IMR-90 (cell line): ENCODE data around the gene IGF1R. TPM values are rescaled to one million over a fixed set of nuclear protein-coding genes. Genes with fewer than 3 reads are reported as not detected.

Experiments
- ATAC-seq: fragments of 200-7000 bp; cut with Tn5 transposase; 2 replicates; pipeline ENCODE4 v1.9.1; 2020; ENCODE audit warnings: low read depth, mild to moderate bottlenecking, moderate library complexity
- BruUV-seq: library from RNA; stranded (reverse); fragments of 400-500 nt; replicated peaks from 2 replicates; lab custom pipeline; 2021; lab: Mats Ljungman, UMichigan
- CTCF ChIA-PET: fragments of 300-600 bp; formaldehyde crosslinking; extraction: SDS; loops from one replicate; lab custom pipeline; 2021; ENCODE audit warnings: antibody characterized with exemption; lab: Yijun Ruan, JAX
- POLR2A ChIA-PET: fragments of 300-600 bp; sonication (Branson Sonifier 250); formaldehyde crosslinking; loops from one replicate; lab custom pipeline; 2022; ENCODE audit warnings: antibody characterized with exemption; ENCODE audit not compliant: unreplicated experiment; lab: Charles Lee
- DNase-seq: peaks from one replicate; pipeline ENCODE4 v3.0.0; 2013
- H2AFZ ChIP-seq: replicated peaks from 2 replicates; pipeline ENCODE3; 2013; ENCODE audit warnings: low read length, mild to moderate bottlenecking; ENCODE audit not compliant: poor library complexity
- H2AK5ac ChIP-seq: 2 replicates; pipeline ENCODE4 v1.6.1; 2013; ENCODE audit warnings: low read depth, low read length, inconsistent platforms
- H2AK9ac ChIP-seq: replicated peaks from 2 replicates; pipeline ENCODE3; 2013; ENCODE audit warnings: mild to moderate bottlenecking, low read depth, low read length, moderate library complexity; ENCODE audit not compliant: poor library complexity
- H2BK120ac ChIP-seq: 2 replicates; pipeline ENCODE4 v1.6.1; 2013; ENCODE audit warnings: low read depth, low read length, inconsistent platforms
- H2BK15ac ChIP-seq: 3 replicates; pipeline ENCODE4 v1.6.1; 2013; ENCODE audit warnings: low read depth, low read length, inconsistent platforms
- H2BK20ac ChIP-seq: 2 replicates; pipeline ENCODE4 v1.6.1; 2013; ENCODE audit warnings: low read depth, mild to moderate bottlenecking, inconsistent platforms, low read length, moderate library complexity
- H2BK5ac ChIP-seq: 2 replicates; pipeline ENCODE4 v1.6.1; 2013; ENCODE audit warnings: mild to moderate bottlenecking, low read depth, low read length, inconsistent platforms; ENCODE audit not compliant: poor library complexity, severe bottlenecking
- H3K14ac ChIP-seq: replicated peaks from 2 replicates; pipeline ENCODE4 v1.6.1; 2013; ENCODE audit warnings: low read depth, low read length, inconsistent platforms
- H3K18ac ChIP-seq: 2 replicates; pipeline ENCODE4 v1.6.1; 2013; ENCODE audit warnings: low read depth, low read length, control low read depth
- H3K23ac ChIP-seq: 2 replicates; pipeline ENCODE4 v1.6.1; 2013; ENCODE audit warnings: low read depth, low read length, inconsistent platforms
- H3K27ac ChIP-seq: 2 replicates; pipeline ENCODE4 v1.5.1; 2013; ENCODE audit warnings: mild to moderate bottlenecking, control low read depth, low read length; ENCODE audit not compliant: insufficient read depth
- H3K27me3 ChIP-seq: 2 replicates; pipeline ENCODE4 v1.6.1; 2013; ENCODE audit warnings: low read length; ENCODE audit not compliant: control insufficient read depth, insufficient read depth
- H3K36me3 ChIP-seq: 2 replicates; pipeline ENCODE4 v1.6.1; 2013; ENCODE audit warnings: low read length, mixed read lengths; ENCODE audit not compliant: control insufficient read depth, insufficient read depth
- H3K4ac ChIP-seq: 2 replicates; pipeline ENCODE4 v1.6.1; 2013; ENCODE audit warnings: low read depth, low read length, inconsistent platforms
- H3K4me1 ChIP-seq: 2 replicates; pipeline ENCODE4 v1.6.1; 2013; ENCODE audit warnings: low read length, mixed read lengths; ENCODE audit not compliant: control insufficient read depth, insufficient read depth
- H3K4me2 ChIP-seq: 2 replicates; pipeline ENCODE4 v1.6.1; 2013; ENCODE audit warnings: low read depth, mild to moderate bottlenecking, control low read depth, low read length, moderate library complexity
- H3K4me3 ChIP-seq: 2 replicates; pipeline ENCODE4 v1.5.1; 2013; ENCODE audit warnings: low read depth, mild to moderate bottlenecking, control low read depth, low read length, moderate library complexity; ENCODE audit not compliant: insufficient read depth
- H3K56ac ChIP-seq: 2 replicates; pipeline ENCODE4 v1.6.1; 2013; ENCODE audit warnings: low read length, inconsistent platforms; ENCODE audit not compliant: insufficient read depth; ENCODE audit errors: extremely low read depth
- H3K79me1 ChIP-seq, 2 experiments: 2 replicates each; pipeline ENCODE4 v1.6.1; 2013; ENCODE audit warnings: low read length in 2 of 2, inconsistent platforms in 1 of 2, low read depth in 1 of 2
- H3K9ac ChIP-seq: 2 replicates; pipeline ENCODE4 v1.6.1; 2013; ENCODE audit warnings: low read depth, low read length, control low read depth
- H3K9me1 ChIP-seq: 2 replicates; pipeline ENCODE4 v1.6.1; 2013; ENCODE audit warnings: low read length, inconsistent platforms; ENCODE audit not compliant: insufficient read depth
- H3K9me3 ChIP-seq: 2 replicates; pipeline ENCODE4 v1.6.1; 2013; ENCODE audit warnings: low read length; ENCODE audit not compliant: control insufficient read depth, insufficient read depth
- H4K20me1 ChIP-seq: 2 replicates; pipeline ENCODE4 v1.6.1; 2013; ENCODE audit warnings: low read length, inconsistent platforms; ENCODE audit not compliant: insufficient read depth
- H4K5ac ChIP-seq: 2 replicates; pipeline ENCODE4 v1.6.1; 2013; ENCODE audit warnings: mild to moderate bottlenecking, low read depth, low read length, control low read depth
- H4K8ac ChIP-seq, 2 experiments: 2 replicates each; pipeline ENCODE4 v1.6.1; 2013; ENCODE audit warnings: low read depth in 2 of 2, low read length in 2 of 2, control low read depth in 1 of 2, inconsistent platforms in 1 of 2
- H4K91ac ChIP-seq: 2 replicates; pipeline ENCODE4 v1.6.1; 2013; ENCODE audit warnings: low read depth, low read length, inconsistent platforms; ENCODE audit not compliant: insufficient read depth
- CHD1 ChIP-seq: IDR thresholded peaks from 2 replicates; pipeline ENCODE4 v1.6.1; 2012; ENCODE audit warnings: low read depth, low read length, improper control_type of control experiment
- MXI1 ChIP-seq: IDR thresholded peaks from 2 replicates; pipeline ENCODE4 v1.6.1; 2012; ENCODE audit warnings: low read depth, mild to moderate bottlenecking, low read length, moderate library complexity, borderline replicate concordance
- POLR2A ChIP-seq: IDR thresholded peaks from 2 replicates; pipeline ENCODE4 v1.6.1; 2012; ENCODE audit warnings: mild to moderate bottlenecking, low read depth, low read length
- RCOR1 ChIP-seq: IDR thresholded peaks from 2 replicates; pipeline ENCODE4 v1.6.1; 2012; ENCODE audit warnings: mild to moderate bottlenecking, low read length, improper control_type of control experiment; ENCODE audit not compliant: insufficient replicate concordance
- RFX5 ChIP-seq: IDR thresholded peaks from 2 replicates; pipeline ENCODE4 v1.8.0; 2012; ENCODE audit warnings: low read depth, mild to moderate bottlenecking, low read length, moderate library complexity
- USF2 ChIP-seq: fragments of 150-350 bp; IDR thresholded peaks from 2 replicates; pipeline ENCODE4 v1.6.1; 2017; ENCODE audit warnings: mild to moderate bottlenecking, antibody characterized with exemption, low read length, low read depth
- WGBS, 2 experiments: methylation state at CpG; one replicate each; pipeline versions ENCODE4 v1.1.5 to v1.1.7; 2013; ENCODE audit warnings: missing lambda C conversion rate in 2 of 2; ENCODE audit not compliant: insufficient read length in 1 of 2; ENCODE audit errors: extremely low coverage in 2 of 2; 5-methylcytosine and 5-hydroxymethylcytosine counted together
- dilution Hi-C: fragments of 300-500 bp; cut with HindIII; formaldehyde crosslinking; loops from one replicate; pipeline ENCODE4 v1.14.3; 2018; ENCODE audit warnings: low sequenced_read_pairs; ENCODE audit not compliant: unreplicated experiment
- in situ Hi-C: fragments of 300-500 bp; cut with MboI; formaldehyde crosslinking; loops from 3 replicates; pipeline ENCODE4 v1.14.3; 2019; ENCODE audit warnings: low sequenced_read_pairs, inconsistent platforms, mixed read lengths
- intact Hi-C: fragments of 100-400 bp; cut with micrococcal nuclease; formaldehyde crosslinking; loops from 2 replicates; pipeline ENCODE4 v1.10.0; 2022
- polyA plus RNA-seq, 3 experiments: library from polyadenylated mRNA; depleted of rRNA; stranded (reverse); fragments of >200 nt; gene quantifications; 2 replicates each; pipeline ENCODE4 v1.2.3, GENCODE V29; 2012; ENCODE audit warnings: low replicate concordance in 1 of 3
- total RNA-seq: library from RNA; depleted of rRNA; stranded (reverse); fragments of >200 nt; gene quantifications from 2 replicates; pipeline ENCODE4 v1.2.3, GENCODE V29; 2012

IGF1R gene
- total and polyA plus RNA-seq, 2 of the 4 experiments (the other 2 are of a cell fraction), result 24.0 to 24.9 TPM

- intact Hi-C loops (no loop called here), in situ Hi-C loops (no loop called here)
- H3K4ac ChIP-seq, result peak overlapping the region; percentile 11; the same call in 1 of the 2 replicates
Observed at GRCh38 chr15:98927022-98927421, 278.7 kb downstream of the IGF1R start.

More at GRCh38 chr15:98927022-98927421, 278.7 kb downstream of the IGF1R start:
- Histone ChIP-seq H3K14ac (peak overlapping the region; percentile 78), H4K5ac (no peak overlapping the region), H3K23ac (peak overlapping the region; percentile 78), H3K4me2 (no peak overlapping the region), H3K36me3 (peaks cover 57% of the 10 kb centered on the region), H3K4me3 (no peak overlapping the region), H3K18ac (no peak overlapping the region), H2AK9ac (no peak overlapping the region), H4K8ac (peak overlapping the region; percentile 64 to 74; a peak in 2 of 4 replicates), H2BK20ac (no peak overlapping the region), H3K27me3 (no peaks in the 10 kb centered on the region), H2BK15ac (peak overlapping the region; percentile 53; the same call in 1 of the 3 replicates), H2BK5ac (no peak overlapping the region), H3K4me1 (peaks cover 7% of the 10 kb centered on the region), H3K56ac (no peak overlapping the region), H2AK5ac (0 out of 2 replicates have a peak overlapping the region, but pooled peaks have one; percentile 45), H3K9me3 (no peaks in the 10 kb centered on the region), H2AFZ (no peak overlapping the region), H3K27ac (peak overlapping the region; percentile 70), H2BK120ac (0 out of 2 replicates have a peak overlapping the region, but pooled peaks have one; percentile 26), H3K9ac (peak overlapping the region; percentile 28; the same call in 1 of the 2 replicates), H3K9me1 (peaks cover 26% of the 10 kb centered on the region), H3K79me1 (peaks cover 13 to 55% of the 10 kb centered on the region in 2 experiments), H4K91ac (peak overlapping the region; percentile 9; the same call in 1 of the 2 replicates), H4K20me1 (no peaks in the 10 kb centered on the region)
- BruUV-seq, result no TSS peak
- DNase-seq (peak; percentile 39), ATAC-seq (peak; percentile 42)
- POLR2A ChIA-PET, result no interaction called here
- dilution Hi-C loops, result loop anchor here (25.0 kb wide), 1 partner anchor 135 kb away; no protein-coding TSS in a partner anchor
- WGBS, 2 experiments, result no CpG with 5 or more reads among the region's 3 CpGs
- CTCF ChIA-PET, result no interaction called here
- no peak for TF ChIP-seq RCOR1
- TF ChIP-seq CHD1, result no peak
- no peak for TF ChIP-seq MXI1
- no peak for TF ChIP-seq RFX5
- no peak for TF ChIP-seq POLR2A
- TF ChIP-seq USF2, result no peak
